SK-N-MC (cell line): Measurements from ENCODE around the gene TALDO1.

Experiments
- EZH2 ChIP-seq: fragments of 200-600 bp; sonication (generic); IDR thresholded peaks from one replicate; pipeline ENCODE4 v1.6.1; 2017; ENCODE audit warnings: antibody characterized with exemption
- FOXP2 ChIP-seq: optimal IDR thresholded peaks from 2 replicates; pipeline ENCODE3; 2011; ENCODE audit warnings: mild to moderate bottlenecking, moderate library complexity; ENCODE audit not compliant: insufficient read depth; ENCODE audit errors: extremely low read length, control extremely low read depth
- POLR2AphosphoS5 ChIP-seq: IDR thresholded peaks from 2 replicates; pipeline ENCODE4 v1.6.1; 2012; ENCODE audit warnings: mild to moderate bottlenecking, low read depth, low read length, borderline replicate concordance

DNA sequence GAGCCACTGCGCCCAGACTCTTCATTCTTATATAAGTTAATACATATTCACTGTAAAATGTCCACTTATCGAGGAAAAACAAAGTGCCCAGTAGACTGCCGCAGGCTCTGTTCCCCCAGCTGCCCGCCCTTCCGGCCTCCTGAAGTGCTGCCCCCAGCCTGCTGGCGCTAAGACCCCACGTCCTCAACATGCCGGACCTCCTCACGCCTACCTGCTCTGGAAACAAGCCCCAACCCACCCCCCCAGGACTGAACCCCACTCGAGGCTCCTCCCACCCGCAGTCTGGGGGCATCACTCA, 28.9 kb downstream of the TALDO1 start:
- no peak for TF ChIP-seq EZH2
- TF ChIP-seq POLR2AphosphoS5: no peak
- no peak for TF ChIP-seq FOXP2
